NCI-H82 (cell line): ENCODE results near the gene ULK4.
"Not testable (repeated sequence)": the region's sequence is repeated elsewhere in the genome, so short reads cannot be mapped to it uniquely, and the experiment has no call there.

Experiments used
- DNase-seq: peaks from one replicate; lab custom pipeline; 2025; lab: John Stamatoyannopoulos, UW

The ULK4 gene

GRCh38 chr3:41961751-41962679 is at the start of gene ULK4:
TSS of gene ULK4 (minus strand) at chr3:41962103. CDS start at chr3:41954759, 7,344 bp downstream.
- peak; percentile 99 for DNase-seq

GRCh38 chr3:42010530-42010929 is 48.6 kb upstream of the ULK4 start:
- peak; percentile 89 for DNase-seq

GRCh38 chr3:42009456-42009855 is 47.6 kb upstream of the ULK4 start:
- no peak for DNase-seq

GRCh38 chr3:42007785-42008184 is 45.9 kb upstream of the ULK4 start:
- no peak for DNase-seq

- no peak for DNase-seq
These were observed 43.5 kb upstream of the ULK4 start for GRCh38 chr3:42005401-42005800.

GRCh38 chr3:42002790-42003189 is 40.9 kb upstream of the ULK4 start:
- DNase-seq = no peak

GRCh38 chr3:42001777-42002176 is 39.9 kb upstream of the ULK4 start:
- DNase-seq = no peak

- DNase-seq = no peak
These were observed 38.0 kb upstream of the ULK4 start for GRCh38 chr3:41999909-42000308.

GRCh38 chr3:41997702-41998550 is 36.0 kb upstream of the ULK4 start:
- peak; percentile 67 for DNase-seq

- DNase-seq = no peak
These were observed 29.5 kb upstream of the ULK4 start for GRCh38 chr3:41991437-41991836.

GRCh38 chr3:41989518-41989917 is 27.6 kb upstream of the ULK4 start:
- DNase-seq = no peak

- DNase-seq = no peak
These were observed 25.7 kb upstream of the ULK4 start for GRCh38 chr3:41987627-41988026.

GRCh38 chr3:41986561-41986960 is 24.7 kb upstream of the ULK4 start:
- no peak for DNase-seq

- no peak for DNase-seq
These were observed 23.1 kb upstream of the ULK4 start for GRCh38 chr3:41985018-41985417.

- DNase-seq = not testable (repeated sequence)
These were observed 21.2 kb upstream of the ULK4 start for GRCh38 chr3:41983091-41983490.

GRCh38 chr3:41977401-41977800 is 15.5 kb upstream of the ULK4 start:
- DNase-seq = not testable (repeated sequence)

- no peak for DNase-seq
These were observed 13.7 kb upstream of the ULK4 start for GRCh38 chr3:41975416-41976103.

- DNase-seq = no peak
These were observed 12.3 kb upstream of the ULK4 start for GRCh38 chr3:41974223-41974622.

- no peak for DNase-seq
These were observed 10.9 kb upstream of the ULK4 start for GRCh38 chr3:41972802-41973201.

GRCh38 chr3:41966206-41966605 is 4.3 kb upstream of the ULK4 start:
- DNase-seq = no peak

- DNase-seq = no peak
These were observed 1.9 kb upstream of the ULK4 start for GRCh38 chr3:41963823-41964222.
